IPS DF 4.7 (cell line): Measurements from ENCODE around the gene SMIM36.
"Not testable (repeated sequence)": the region's sequence is repeated elsewhere in the genome, so short reads cannot be mapped to it uniquely, and the experiment has no call there.

ENCODE experiments used
- DNase-seq: peaks from one replicate; pipeline ENCODE4 v3.0.0-alpha.2; 2013; ENCODE audit warnings: low spot score; ENCODE audit errors: extremely low read depth

SMIM36 gene

GRCh38 chr17:55435408-55435807, 75.8 kb downstream of the SMIM36 start:
- no peak for DNase-seq

DNA sequence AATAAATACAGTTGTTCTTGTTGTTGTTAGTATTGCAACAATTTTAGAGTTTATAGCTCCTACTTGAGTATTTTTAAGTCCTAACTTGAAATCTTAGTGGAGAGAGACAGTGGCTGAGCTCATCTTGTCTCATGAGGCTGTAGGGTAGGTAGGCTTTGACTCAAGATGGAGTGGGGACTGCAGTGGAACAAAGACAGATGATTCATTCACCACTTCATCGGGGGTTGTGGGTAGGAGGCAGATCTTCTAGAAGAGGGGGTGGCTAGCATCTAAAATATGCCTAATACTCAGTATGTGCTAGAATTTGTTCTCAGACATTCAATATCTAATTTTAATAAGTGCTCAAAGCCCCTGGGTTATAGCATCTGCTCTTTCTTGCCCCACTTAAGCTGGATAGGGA, 76.5 kb downstream of the SMIM36 start:
- DNase-seq = no peak

DNA sequence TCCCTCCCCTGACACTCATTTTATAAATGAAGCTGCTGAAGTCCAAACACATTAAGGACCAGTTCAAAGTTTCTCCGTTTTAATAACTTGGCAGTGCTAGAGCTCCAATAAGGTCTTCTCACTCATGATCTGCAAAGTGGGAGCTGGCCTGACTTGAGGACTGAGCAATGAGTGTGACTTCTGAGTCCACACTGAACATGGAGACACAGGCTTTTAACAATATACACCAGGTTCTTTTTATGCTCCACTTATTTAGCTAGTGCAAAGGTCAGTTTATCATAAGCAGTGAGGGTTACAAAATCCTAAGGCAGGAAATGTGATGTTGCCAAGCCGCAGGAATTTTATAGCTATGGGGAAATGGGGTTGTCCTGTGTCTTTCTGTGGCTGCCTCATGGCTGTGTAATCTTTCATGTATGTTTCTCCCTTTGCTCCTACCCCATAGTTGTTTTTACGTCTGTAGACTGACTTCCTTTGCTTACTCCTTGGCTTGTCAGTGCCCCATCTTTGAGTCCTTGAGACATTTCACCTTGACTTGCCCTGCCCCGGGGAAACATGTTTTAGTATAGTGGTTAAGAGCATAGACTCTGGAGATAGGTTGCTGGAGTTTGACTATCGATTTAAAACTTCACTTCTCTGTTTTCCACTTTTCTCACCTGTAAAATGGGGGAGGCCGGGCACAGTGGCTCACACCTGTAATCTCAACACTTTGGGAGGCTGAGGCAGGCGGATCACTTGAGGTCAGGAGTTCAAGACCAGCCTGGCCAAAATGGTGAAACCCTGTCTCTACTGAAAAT, 77.4 kb downstream of the SMIM36 start:
- DNase-seq = no peak

- DNase-seq = no peak
These were observed 78.1 kb downstream of the SMIM36 start for GRCh38 chr17:55433029-55433628.

GRCh38 chr17:55432358-55433028, 78.8 kb downstream of the SMIM36 start:
- DNase-seq = no peak

- DNase-seq = not testable (repeated sequence)
These were observed 79.3 kb downstream of the SMIM36 start for GRCh38 chr17:55431914-55432313.

GRCh38 chr17:55430541-55431288, 80.5 kb downstream of the SMIM36 start:
- no peak for DNase-seq

GRCh38 chr17:55427587-55427882, 83.7 kb downstream of the SMIM36 start:
- no peak for DNase-seq

DNA sequence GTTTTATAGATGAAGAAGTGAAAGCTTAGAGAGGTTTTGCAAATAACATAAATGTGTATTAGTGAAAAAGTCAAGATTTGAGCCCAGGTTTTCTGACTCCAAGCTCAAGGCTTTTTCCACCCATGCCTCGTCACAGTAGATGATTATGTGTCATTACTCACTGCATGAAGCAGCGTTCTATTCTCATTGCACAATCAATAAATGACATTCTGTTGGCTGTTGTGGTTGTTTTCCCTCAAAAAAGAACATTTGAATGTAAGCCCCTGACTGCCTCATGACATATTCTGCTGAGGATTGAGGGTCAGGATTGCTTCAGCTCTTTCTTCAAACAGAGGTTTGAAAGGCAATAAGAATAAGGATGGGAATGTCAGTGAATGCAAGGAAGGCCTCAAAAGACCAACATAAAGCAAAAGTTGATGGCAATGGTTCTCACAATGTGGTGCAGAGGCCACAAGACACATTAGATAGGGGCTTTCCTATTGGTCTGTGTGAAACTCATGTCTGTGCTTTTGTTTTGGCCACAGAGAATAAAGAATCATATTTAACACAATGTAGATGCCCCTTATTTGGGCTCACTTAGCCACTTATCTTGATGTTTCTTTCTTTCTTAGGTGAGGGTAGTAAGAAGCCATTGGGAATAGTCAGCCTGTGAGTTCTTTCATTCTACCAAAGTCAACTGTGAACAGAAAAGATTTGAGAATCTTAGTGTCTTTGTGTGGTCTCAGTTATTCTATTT, 84.2 kb downstream of the SMIM36 start:
- no peak for DNase-seq

GRCh38 chr17:55424893-55425540, 86.2 kb downstream of the SMIM36 start:
- no peak for DNase-seq

DNA sequence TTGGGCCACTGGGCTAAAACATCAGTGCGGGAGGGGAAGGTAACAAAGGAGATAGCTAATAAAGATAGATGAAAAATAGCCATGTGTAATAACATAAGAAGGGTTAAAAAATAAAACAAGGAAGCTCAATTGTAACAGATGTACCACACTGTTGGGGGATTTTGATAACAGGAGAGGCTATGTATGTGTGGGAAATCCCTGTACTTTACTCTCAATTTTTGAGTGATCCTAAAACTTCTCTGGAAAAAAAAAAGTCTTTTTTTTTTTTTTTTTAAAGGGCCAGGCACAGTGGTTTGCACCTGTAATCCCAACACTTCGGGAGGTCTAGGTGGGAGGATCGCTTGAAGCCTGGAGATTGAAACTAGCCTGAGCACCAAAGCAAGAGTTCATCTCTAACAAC, 87.7 kb downstream of the SMIM36 start:
- no peak for DNase-seq

GRCh38 chr17:55422828-55423164, 88.5 kb downstream of the SMIM36 start:
- not testable (repeated sequence) for DNase-seq

GRCh38 chr17:55421179-55421934, 89.9 kb downstream of the SMIM36 start, which contains the start of gene MMD:
Gene MMD, minus strand, starts transcription at chr17:55421835. Its CDS starts 140 bp downstream, at chr17:55421695.
- no peak for DNase-seq

GRCh38 chr17:55420776-55421178, 90.5 kb downstream of the SMIM36 start:
- DNase-seq = no peak

- DNase-seq = no peak
These were observed 91.0 kb downstream of the SMIM36 start for GRCh38 chr17:55420067-55420775.

DNA sequence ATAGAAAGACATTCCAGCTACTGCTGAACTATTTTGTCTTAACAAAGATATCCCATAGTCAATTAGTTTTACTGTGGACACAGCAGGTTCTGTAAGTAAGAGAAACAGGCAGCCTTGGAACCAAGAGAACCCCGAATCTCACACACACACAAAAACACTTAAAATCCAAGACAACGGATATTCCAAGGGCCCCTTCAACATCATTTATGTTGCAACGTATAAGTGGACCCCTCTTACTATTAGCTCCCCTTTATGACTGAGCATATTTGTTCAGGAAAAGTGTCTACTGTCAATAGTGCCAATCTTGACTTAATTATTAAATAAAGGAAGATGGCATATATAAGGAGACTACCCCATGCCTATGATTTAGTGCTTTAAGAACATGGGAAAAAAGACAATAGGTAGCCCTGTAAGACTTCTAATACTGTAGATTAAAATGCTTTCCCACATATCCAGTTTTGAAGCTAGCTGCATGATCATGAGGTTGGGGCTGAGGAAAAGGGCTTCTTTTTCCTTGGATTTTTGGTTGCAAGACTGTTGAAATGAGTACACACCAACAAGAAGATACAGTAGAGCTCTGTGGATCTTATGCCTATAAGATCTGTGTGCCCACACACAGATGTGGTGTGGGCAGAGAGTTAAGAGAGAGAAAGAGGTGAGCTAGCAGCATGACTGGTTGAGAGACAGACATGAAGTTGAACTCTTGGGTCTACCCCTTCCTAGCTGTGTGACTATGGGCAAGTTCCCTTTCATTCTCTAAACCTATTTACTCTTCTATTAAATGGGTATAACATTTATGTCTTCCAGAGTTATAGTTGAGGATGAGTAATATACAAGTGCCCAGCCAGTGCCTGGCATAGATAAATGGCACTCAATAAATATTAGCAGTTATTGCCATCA, 92.6 kb downstream of the SMIM36 start:
- no peak for DNase-seq

GRCh38 chr17:55417411-55418268, 93.6 kb downstream of the SMIM36 start:
- DNase-seq = no peak
